ENCODE measurements around the gene VTI1A.

VTI1A gene

DNA sequence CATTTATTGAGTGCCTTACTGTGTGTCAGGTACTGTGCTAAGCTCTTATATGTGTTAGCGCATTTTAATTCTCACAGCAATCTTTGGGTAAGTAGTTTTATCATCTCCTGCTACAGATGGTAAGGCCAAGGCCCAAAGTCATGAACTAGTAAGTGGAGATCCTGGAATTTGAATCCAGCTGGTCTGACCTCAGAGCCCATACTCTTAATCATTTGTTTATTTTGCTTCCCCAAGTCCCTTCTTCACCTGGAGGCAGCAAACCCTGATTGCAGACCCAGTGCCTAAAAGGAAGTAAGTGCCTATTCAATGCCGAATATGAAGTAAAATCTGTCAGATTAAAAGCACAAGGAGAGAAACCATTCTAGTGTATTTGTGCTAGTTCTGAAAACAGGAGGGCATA lies 320.1 kb downstream of the VTI1A start:
- no peak for DNase-seq (ENCODE audit: low read depth)
- H3K4me3 ChIP-seq (ENCODE audit: control insufficient read depth, low read depth, low read length), result no peak overlapping the region
- TF ChIP-seq, protein P1, sequence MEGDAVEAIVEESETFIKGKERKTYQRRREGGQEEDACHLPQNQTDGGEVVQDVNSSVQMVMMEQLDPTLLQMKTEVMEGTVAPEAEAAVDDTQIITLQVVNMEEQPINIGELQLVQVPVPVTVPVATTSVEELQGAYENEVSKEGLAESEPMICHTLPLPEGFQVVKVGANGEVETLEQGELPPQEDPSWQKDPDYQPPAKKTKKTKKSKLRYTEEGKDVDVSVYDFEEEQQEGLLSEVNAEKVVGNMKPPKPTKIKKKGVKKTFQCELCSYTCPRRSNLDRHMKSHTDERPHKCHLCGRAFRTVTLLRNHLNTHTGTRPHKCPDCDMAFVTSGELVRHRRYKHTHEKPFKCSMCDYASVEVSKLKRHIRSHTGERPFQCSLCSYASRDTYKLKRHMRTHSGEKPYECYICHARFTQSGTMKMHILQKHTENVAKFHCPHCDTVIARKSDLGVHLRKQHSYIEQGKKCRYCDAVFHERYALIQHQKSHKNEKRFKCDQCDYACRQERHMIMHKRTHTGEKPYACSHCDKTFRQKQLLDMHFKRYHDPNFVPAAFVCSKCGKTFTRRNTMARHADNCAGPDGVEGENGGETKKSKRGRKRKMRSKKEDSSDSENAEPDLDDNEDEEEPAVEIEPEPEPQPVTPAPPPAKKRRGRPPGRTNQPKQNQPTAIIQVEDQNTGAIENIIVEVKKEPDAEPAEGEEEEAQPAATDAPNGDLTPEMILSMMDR (IDR thresholded peaks at IDR 0.05; ENCODE audit: control insufficient read depth, insufficient read depth, low read depth, low read length, missing control alignments), result no peak

DNA sequence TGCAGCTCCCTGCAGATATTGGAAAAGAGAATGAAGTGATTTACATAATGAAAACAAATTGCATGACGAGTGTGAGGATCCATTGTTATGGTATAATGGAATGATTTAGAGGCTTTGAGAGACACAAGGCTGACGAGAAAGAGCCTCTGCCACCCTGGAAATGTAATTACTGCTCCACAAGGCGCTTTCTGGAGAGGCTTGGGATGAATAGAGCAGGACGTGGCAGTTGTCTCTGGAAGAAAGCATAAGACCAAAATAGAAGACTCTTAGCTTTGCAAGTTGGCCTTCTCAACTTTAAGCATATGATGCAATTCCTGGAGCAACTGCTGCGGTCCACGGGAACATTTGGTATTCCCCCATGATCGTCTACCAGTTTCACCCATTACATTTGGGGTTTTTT lies 321.1 kb downstream of the VTI1A start:
- TF ChIP-seq, protein P1 (IDR thresholded peaks at IDR 0.05; ENCODE audit: control insufficient read depth, insufficient read depth, low read depth, low read length, missing control alignments), result no peak
- DNase-seq (ENCODE audit: low read depth), result no peak
- H3K4me3 ChIP-seq (ENCODE audit: control insufficient read depth, low read depth, low read length), result no peak overlapping the region

DNA sequence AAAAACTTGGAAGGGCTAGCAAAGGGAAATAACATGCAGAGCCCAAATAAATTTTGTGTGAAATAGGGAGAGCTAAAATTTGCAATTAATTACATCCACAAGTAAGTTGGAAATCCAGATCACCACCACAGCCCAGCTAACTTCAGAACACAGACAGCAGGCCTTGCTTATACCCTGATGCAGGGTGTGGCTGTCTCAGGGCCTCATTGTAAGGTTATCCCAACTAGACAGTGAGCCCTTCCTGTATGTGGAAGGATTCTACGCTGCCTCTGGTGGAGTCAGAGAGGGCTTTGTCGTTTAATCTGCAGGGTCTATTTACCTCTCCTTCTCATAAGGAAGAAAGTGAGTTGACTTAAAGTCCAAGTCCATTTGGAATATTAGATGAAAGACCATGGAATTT lies 322.1 kb downstream of the VTI1A start:
- no peak for DNase-seq (ENCODE audit: low read depth)
- H3K4me3 ChIP-seq (ENCODE audit: control insufficient read depth, low read depth, low read length), result no peak overlapping the region
- TF ChIP-seq, protein P1 (IDR thresholded peaks at IDR 0.05; ENCODE audit: control insufficient read depth, insufficient read depth, low read depth, low read length, missing control alignments), result no peak

DNA sequence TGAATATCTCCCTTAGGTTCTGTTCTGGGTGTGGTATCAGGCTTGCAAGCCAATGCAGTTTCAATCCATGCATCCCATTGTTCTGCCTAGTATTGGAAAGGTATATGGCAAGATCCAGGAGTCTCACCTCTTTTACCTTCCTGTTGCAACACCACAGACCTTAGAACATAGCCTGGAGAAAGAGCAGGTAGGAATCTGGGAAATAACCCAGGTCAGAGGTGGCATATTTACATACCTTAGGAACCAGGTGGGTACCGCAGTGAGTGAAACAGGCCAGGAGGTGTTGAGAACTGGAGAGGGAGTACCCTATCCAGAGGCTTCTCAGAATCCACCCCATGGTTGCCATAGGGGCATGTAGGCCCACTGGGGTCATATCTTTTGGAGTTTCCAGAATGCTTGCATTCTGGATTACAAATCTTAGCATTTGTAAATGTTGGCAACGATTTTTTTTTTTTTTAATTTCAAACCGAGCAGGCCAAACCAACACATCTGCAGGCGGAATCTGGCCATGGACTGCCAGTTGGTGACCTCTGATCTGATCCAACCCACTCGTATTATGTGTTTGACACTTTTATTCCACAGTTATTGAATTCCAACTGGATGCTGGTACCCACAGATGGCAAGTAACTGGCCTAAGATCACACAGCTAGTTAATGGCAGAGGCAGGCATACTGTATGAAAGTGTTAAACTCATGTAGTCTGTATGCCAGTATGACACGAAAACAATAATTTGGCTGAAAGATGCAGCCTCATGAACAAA lies 322.8 kb downstream of the VTI1A start:
- no peak overlapping the region for H3K4me3 ChIP-seq (ENCODE audit: control insufficient read depth, low read depth, low read length)
- TF ChIP-seq, protein P1 (IDR thresholded peaks at IDR 0.05; ENCODE audit: control insufficient read depth, insufficient read depth, low read depth, low read length, missing control alignments), result no peak
- no peak for DNase-seq (ENCODE audit: low read depth)

DNA sequence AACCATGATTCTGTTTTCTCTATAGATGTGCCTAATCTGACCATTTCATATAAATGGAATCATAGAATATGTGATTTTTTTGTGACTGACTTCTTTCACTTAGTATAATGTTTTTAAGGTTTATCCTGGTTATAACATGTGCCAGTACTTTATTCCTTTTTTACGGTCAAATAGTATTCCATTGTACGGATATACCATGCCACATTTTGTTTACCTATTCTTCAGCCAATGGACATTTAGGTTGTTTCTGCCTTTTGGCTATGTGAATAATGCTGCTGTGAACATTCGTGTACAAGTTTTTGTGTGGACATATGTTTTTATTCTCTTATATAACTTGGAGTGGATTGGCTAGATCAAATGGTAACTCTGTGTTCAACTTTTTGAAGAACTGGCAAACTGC lies 324.7 kb downstream of the VTI1A start:
- TF ChIP-seq, protein P1 (IDR thresholded peaks at IDR 0.05; ENCODE audit: control insufficient read depth, insufficient read depth, low read depth, low read length, missing control alignments), result no peak
- no peak for DNase-seq (ENCODE audit: low read depth)

DNA sequence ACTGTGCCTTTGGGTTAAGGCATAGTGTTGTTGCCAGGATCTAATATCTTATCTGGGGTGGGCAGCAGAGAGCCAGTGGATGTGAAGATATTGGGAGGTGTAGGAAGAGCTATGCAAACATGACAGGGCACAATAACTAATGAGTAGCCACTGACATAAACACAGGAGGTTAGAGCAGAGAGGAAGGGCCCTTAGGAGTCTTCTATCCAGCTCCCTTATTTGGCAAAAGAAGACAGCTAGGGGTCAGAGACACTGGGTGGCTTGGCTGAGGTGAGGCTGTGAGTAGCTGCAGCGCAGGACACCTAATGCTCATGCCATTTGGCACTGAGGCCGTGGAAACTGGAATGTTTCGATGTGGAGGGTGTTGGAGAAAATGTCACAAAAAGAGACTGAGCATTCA lies 326.8 kb downstream of the VTI1A start:
- DNase-seq (ENCODE audit: low read depth), result no peak
- TF ChIP-seq, protein P1 (IDR thresholded peaks at IDR 0.05; ENCODE audit: control insufficient read depth, insufficient read depth, low read depth, low read length, missing control alignments), result no peak
- no peak overlapping the region for H3K4me3 ChIP-seq (ENCODE audit: control insufficient read depth, low read depth, low read length)

More for the DNA sequence above, 324.7 kb downstream of the VTI1A start:
- no peak overlapping the region for H3K4me3 ChIP-seq (ENCODE audit: control insufficient read depth, low read depth, low read length)
